PC-9 (cell line): ENCODE measurements around the gene SYT3. TPM values are rescaled to one million over a fixed set of nuclear protein-coding genes. Genes with fewer than 3 reads are reported as not detected.
"Not testable (repeated sequence)": the region's sequence is repeated elsewhere in the genome, so short reads cannot be mapped to it uniquely, and the experiment has no call there.

Experiments used
- BruUV-seq: library from RNA; stranded (reverse); fragments of 400-500 nt; replicated peaks from 2 replicates; lab custom pipeline; 2021; lab: Mats Ljungman, UMichigan
- CTCF ChIA-PET: fragments of 300-600 bp; sonication (Branson Sonifier 250); formaldehyde crosslinking; loops from one replicate; lab custom pipeline; 2022; ENCODE audit warnings: antibody characterized with exemption; lab: Charles Lee
- POLR2A ChIA-PET: fragments of 300-600 bp; sonication (Branson Sonifier 250); formaldehyde crosslinking; loops from one replicate; lab custom pipeline; 2022; ENCODE audit warnings: antibody characterized with exemption; ENCODE audit not compliant: unreplicated experiment; lab: Charles Lee
- DNase-seq, 2 experiments: peaks; one replicate each; pipeline versions ENCODE4 v3.0.0 to v3.0.0-alpha.2; 2015 to 2022; ENCODE audit warnings: mixed read lengths in 1 of 2
- H2AFZ ChIP-seq: fragments of 200-600 bp; sonication (generic); 2 replicates; pipeline ENCODE4 v1.8.1; 2017; ENCODE audit warnings: antibody characterized with exemption
- H3F3A ChIP-seq: fragments of 200-600 bp; sonication (generic); 2 replicates; pipeline ENCODE4 v1.8.1; 2017; ENCODE audit warnings: antibody characterized with exemption, mild to moderate bottlenecking, low read depth; ENCODE audit not compliant: insufficient read depth
- H3K27ac ChIP-seq: fragments of 200-600 bp; sonication (generic); 2 replicates; pipeline ENCODE4 v1.6.1; 2016; ENCODE audit warnings: mixed run types
- H3K27me3 ChIP-seq: fragments of 200-600 bp; sonication (generic); 2 replicates; pipeline ENCODE4 v1.6.1; 2016; ENCODE audit warnings: low read depth, mixed run types; ENCODE audit not compliant: insufficient read depth
- H3K36me3 ChIP-seq: fragments of 200-600 bp; sonication (generic); 2 replicates; pipeline ENCODE4 v1.6.1; 2016; ENCODE audit warnings: low read depth, mixed run types
- H3K4me1 ChIP-seq: fragments of 200-600 bp; sonication (generic); replicated peaks from 2 replicates; pipeline ENCODE4 v1.6.1; 2016; ENCODE audit warnings: mixed run types; ENCODE audit not compliant: insufficient read depth
- H3K4me2 ChIP-seq: fragments of 200-600 bp; sonication (generic); 2 replicates; pipeline ENCODE4 v1.6.1; 2017; ENCODE audit warnings: mixed run types
- H3K4me3 ChIP-seq: fragments of 200-600 bp; sonication (generic); 2 replicates; pipeline ENCODE4 v1.6.1; 2016; ENCODE audit warnings: mixed run types
- H3K79me2 ChIP-seq: fragments of 200-600 bp; sonication (generic); 2 replicates; pipeline ENCODE4 v1.6.1; 2017; ENCODE audit warnings: low read depth, mixed run types
- H3K9me2 ChIP-seq: fragments of 200-600 bp; sonication (generic); 2 replicates; pipeline ENCODE4 v1.8.1; 2017; ENCODE audit warnings: mild to moderate bottlenecking; ENCODE audit not compliant: insufficient read depth
- H3K9me3 ChIP-seq: fragments of 200-600 bp; sonication (generic); 2 replicates; pipeline ENCODE4 v1.8.1; 2016; ENCODE audit warnings: low read depth; ENCODE audit not compliant: insufficient read depth
- H4K20me1 ChIP-seq: fragments of 200-600 bp; sonication (generic); 2 replicates; pipeline ENCODE4 v1.8.1; 2017; ENCODE audit not compliant: insufficient read depth
- EZH2 ChIP-seq: fragments of 200-600 bp; sonication (generic); IDR thresholded peaks from 2 replicates; pipeline ENCODE4 v1.8.0; 2017; ENCODE audit warnings: antibody characterized with exemption, low read depth
- intact Hi-C: fragments of 100-400 bp; cut with micrococcal nuclease; formaldehyde crosslinking; loops from one replicate; pipeline ENCODE4 v1.10.0; 2022; ENCODE audit not compliant: unreplicated experiment
- total RNA-seq: library from RNA; stranded (reverse); gene quantifications from 2 replicates; pipeline ENCODE4 v1.2.3, GENCODE V29; 2021
- TF ChIP-seq, protein P1 (sequence below): fragments of 200-600 bp; sonication (generic); conservative IDR thresholded peaks from 2 replicates; pipeline ENCODE4 v1.6.1; 2017; ENCODE audit warnings: mixed run types, antibody characterized with exemption, mild to moderate bottlenecking, moderate library complexity

Gene SYT3
- total RNA-seq, 1 experiment from 2014 or later: not detected

DNA sequence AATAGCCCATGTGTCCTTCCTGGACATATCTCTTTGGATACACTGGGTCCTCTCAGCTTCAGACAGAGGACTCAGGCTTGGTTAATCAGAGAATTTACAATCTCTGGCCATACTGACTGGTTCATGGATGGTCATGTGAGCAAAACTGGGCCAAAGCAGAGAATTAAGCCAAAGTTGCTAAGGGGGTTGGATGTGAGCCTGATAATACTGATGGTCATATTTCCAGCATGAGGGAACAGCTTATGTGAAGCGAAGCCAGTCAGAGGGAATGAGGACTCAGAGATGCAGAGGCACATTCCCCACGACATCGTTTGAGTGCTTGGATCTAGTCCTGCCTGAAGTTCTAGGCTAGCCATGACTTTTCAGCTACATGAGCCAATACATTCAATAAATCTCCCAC is 49.5 kb downstream of the SYT3 start:
- Histone ChIP-seq H3K27ac (no peak overlapping the region), H3K4me1 (no peaks in the 10 kb centered on the region), H3K36me3 (no peaks in the 10 kb centered on the region), H3K4me3 (no peak overlapping the region), H4K20me1 (no peaks in the 10 kb centered on the region), H3F3A (no peaks in the 10 kb centered on the region), H3K79me2 (no peaks in the 10 kb centered on the region), H3K4me2 (no peak overlapping the region), H2AFZ (no peak overlapping the region), H3K9me2 (no peaks in the 10 kb centered on the region), H3K9me3 (no peaks in the 10 kb centered on the region), H3K27me3 (peaks cover 85% of the 10 kb centered on the region)
- intact Hi-C loops: no loop called here
- ChIA-PET POLR2A (no interaction called here), CTCF (no interaction called here)
- BruUV-seq: no TSS peak
- no peak for DNase-seq
- TF ChIP-seq, protein P1, sequence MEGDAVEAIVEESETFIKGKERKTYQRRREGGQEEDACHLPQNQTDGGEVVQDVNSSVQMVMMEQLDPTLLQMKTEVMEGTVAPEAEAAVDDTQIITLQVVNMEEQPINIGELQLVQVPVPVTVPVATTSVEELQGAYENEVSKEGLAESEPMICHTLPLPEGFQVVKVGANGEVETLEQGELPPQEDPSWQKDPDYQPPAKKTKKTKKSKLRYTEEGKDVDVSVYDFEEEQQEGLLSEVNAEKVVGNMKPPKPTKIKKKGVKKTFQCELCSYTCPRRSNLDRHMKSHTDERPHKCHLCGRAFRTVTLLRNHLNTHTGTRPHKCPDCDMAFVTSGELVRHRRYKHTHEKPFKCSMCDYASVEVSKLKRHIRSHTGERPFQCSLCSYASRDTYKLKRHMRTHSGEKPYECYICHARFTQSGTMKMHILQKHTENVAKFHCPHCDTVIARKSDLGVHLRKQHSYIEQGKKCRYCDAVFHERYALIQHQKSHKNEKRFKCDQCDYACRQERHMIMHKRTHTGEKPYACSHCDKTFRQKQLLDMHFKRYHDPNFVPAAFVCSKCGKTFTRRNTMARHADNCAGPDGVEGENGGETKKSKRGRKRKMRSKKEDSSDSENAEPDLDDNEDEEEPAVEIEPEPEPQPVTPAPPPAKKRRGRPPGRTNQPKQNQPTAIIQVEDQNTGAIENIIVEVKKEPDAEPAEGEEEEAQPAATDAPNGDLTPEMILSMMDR: no peak
- TF ChIP-seq EZH2: no peak

DNA sequence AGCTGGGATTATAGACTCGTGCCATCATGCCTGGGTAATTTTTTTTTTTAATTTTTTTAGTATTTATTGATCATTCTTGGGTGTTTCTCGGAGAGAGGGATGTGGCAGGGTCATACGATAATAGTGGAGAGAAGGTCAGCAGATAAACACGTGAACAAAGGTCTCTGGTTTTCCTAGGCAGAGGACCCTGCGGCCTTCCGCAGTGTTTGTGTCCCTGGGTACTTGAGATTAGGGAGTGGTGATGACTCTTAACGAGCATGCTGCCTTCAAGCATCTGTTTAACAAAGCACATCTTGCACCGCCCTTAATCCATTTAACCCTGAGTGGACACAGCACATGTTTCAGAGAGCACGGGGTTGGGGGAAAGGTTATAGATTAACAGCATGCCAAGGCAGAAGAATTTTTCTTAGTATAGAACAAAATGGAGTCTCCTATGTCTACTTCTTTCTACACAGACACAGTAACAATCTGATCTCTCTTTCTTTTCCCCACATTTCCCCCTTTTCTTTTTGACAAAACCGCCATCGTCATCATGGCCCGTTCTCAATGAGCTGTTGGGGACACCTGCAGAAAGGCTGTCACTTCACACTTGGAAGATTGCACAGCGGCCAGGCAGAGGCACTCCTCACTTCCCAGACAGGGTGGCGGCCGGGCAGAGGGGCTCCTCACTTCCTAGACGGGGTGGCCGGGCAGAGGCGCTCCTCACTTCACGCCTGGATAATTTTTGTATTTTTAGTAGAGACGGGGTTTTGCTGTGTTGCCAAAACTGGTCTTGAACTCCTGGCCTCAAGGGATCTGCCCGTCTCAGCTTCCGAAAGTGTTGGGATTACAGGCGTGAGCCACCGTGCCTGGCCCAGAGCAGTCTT is 57.7 kb downstream of the SYT3 start:
- intact Hi-C loops, CTCF ChIA-PET, H3F3A ChIP-seq: not testable (repeated sequence)

DNA sequence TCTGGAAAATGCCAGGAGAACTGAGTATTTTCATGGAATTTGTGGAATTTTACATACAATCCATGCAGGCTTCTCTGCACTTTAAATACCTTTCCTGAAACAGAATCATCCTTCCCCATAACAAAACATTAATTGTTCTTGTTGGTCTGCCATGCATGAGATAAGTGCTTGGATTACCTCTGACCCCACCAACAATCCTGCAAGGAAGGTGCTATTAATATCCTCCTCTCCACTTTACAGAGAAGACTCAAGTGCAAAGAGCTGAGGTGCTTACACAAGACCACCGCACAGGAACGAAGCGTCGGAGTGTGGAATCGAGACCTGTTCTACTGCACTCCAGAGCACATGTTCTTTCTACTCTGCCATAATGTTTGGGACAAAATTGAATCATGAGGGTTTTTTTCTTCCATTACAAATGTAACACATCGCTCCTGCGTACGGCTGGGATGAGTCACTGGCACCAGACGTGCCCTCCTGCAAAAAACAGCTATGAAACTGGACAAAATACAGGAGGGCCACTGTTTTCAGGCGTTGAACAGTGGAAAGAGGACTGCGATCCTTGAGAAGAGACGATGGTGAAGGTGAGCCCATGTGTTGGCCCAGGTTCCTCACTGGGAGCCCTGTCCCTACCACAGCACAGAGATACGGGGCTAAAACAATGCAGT is 58.6 kb downstream of the SYT3 start:
- Histone ChIP-seq H3K27ac (no peak overlapping the region), H3K9me2 (no peaks in the 10 kb centered on the region), H3K27me3 (peaks cover 86% of the 10 kb centered on the region), H3K79me2 (no peaks in the 10 kb centered on the region), H3K9me3 (no peaks in the 10 kb centered on the region), H2AFZ (no peak overlapping the region), H3K4me1 (no peaks in the 10 kb centered on the region), H3K36me3 (no peaks in the 10 kb centered on the region), H3K4me2 (no peak overlapping the region), H3K4me3 (no peak overlapping the region), H4K20me1 (no peaks in the 10 kb centered on the region), H3F3A (no peaks in the 10 kb centered on the region)
- ChIA-PET POLR2A (no interaction called here), CTCF (no interaction called here)
- BruUV-seq: no TSS peak
- intact Hi-C loops: no loop called here
- DNase-seq: no peak
- no peak for TF ChIP-seq EZH2
- TF ChIP-seq, protein P1: no peak

More for the DNA sequence above, 57.7 kb downstream of the SYT3 start:
- DNase-seq, H3K36me3 ChIP-seq, H4K20me1 ChIP-seq, BruUV-seq, POLR2A ChIA-PET, H3K4me3 ChIP-seq, H3K9me3 ChIP-seq, H3K4me1 ChIP-seq, H2AFZ ChIP-seq, H3K79me2 ChIP-seq, H3K9me2 ChIP-seq, H3K4me2 ChIP-seq, H3K27ac ChIP-seq: not testable (repeated sequence)
- peaks cover 86% of the 10 kb centered on the region for H3K27me3 ChIP-seq
